SK-N-MC (cell line): Measurements from ENCODE around the gene TBC1D14.
"Not testable (repeated sequence)": the region's sequence is repeated elsewhere in the genome, so short reads cannot be mapped to it uniquely, and the experiment has no call there.

Experiments
- DNase-seq: peaks from one replicate; pipeline ENCODE4 v3.0.0-alpha.2; 2011; ENCODE audit warnings: low read depth, low spot score
- H3K27ac ChIP-seq: fragments of 200-600 bp; sonication (generic); 2 replicates; pipeline ENCODE4 v1.5.1; 2016; ENCODE audit warnings: mixed run types
- H3K36me3 ChIP-seq: fragments of 200-600 bp; sonication (generic); 2 replicates; pipeline ENCODE4 v1.6.1; 2017; ENCODE audit warnings: antibody characterized with exemption, low read length, mixed read lengths; ENCODE audit not compliant: insufficient read depth
- H3K4me3 ChIP-seq: fragments of 200-600 bp; sonication (generic); 2 replicates; pipeline ENCODE4 v1.5.1; 2016
- H3K9ac ChIP-seq: fragments of 200-600 bp; sonication (generic); 2 replicates; pipeline ENCODE4 v1.8.0; 2017; ENCODE audit warnings: mixed run types, mixed read lengths; ENCODE audit not compliant: insufficient read length
- H3K9me3 ChIP-seq: fragments of 200-600 bp; sonication (generic); 2 replicates; pipeline ENCODE4 v1.6.1; 2017; ENCODE audit warnings: low read depth, mild to moderate bottlenecking, antibody characterized with exemption, low read length, moderate library complexity, mixed read lengths
- EZH2 ChIP-seq: fragments of 200-600 bp; sonication (generic); IDR thresholded peaks from one replicate; pipeline ENCODE4 v1.6.1; 2017; ENCODE audit warnings: antibody characterized with exemption
- FOXP2 ChIP-seq: optimal IDR thresholded peaks from 2 replicates; pipeline ENCODE3; 2011; ENCODE audit warnings: mild to moderate bottlenecking, moderate library complexity; ENCODE audit not compliant: insufficient read depth; ENCODE audit errors: extremely low read length, control extremely low read depth
- POLR2AphosphoS5 ChIP-seq: IDR thresholded peaks from 2 replicates; pipeline ENCODE4 v1.6.1; 2012; ENCODE audit warnings: mild to moderate bottlenecking, low read depth, low read length, borderline replicate concordance

Gene TBC1D14

GRCh38 chr4:6910960-6911874, 1.6 kb downstream of the TBC1D14 start:
- Histone ChIP-seq H3K4me3 (peak overlapping the region; percentile 70), H3K36me3 (no peaks in the 10 kb centered on the region), H3K27ac (no peak overlapping the region), H3K9me3 (no peaks in the 10 kb centered on the region), H3K9ac (no peak overlapping the region)
- TF ChIP-seq EZH2 (no peak), FOXP2 (no peak), POLR2AphosphoS5 (no peak)
- DNase-seq, result no peak

DNA sequence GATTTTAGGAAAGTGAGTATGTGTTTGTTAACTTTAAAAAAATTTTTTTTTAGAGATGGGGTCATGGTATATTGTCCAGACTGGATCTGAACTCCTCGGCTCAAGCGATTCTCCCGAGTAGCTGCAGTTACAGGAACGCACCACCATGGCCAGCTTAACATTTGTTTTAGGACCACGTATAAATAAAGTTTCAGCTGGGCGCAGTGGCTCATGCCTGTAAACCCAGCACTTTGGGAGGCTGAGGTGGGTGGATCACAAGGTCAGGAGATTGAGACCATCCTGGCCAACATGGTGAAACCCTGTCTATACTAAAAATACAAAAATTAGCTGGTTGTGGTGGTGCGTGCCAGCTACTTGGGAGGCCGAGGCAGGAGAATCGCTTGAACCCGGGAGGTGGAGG, 2.3 kb downstream of the TBC1D14 start:
- H3K27ac ChIP-seq, H3K4me3 ChIP-seq: not testable (repeated sequence)

DNA sequence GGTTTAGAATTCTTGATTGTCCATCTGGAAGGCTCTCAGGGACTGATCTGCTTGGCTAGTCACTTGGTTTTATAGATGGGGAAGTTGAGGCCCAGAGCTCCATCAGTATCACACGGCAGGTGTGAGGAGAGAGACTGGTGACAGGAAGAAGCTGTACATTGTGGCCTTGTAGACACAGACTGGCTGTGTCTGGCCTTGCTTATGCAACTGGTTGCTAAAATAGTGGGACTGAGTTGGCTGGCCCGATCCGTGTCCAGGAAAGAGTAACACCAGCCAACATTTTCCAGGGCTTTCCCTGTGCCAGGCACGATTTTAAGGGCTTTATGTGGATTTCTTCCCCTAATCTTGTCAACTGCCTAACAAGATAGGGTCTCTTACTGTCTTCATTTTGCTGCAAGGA, 2.8 kb downstream of the TBC1D14 start:
- no peak overlapping the region for H3K9ac ChIP-seq
- no peak for TF ChIP-seq EZH2
- no peak for TF ChIP-seq FOXP2
- no peak for TF ChIP-seq POLR2AphosphoS5
- H3K36me3 ChIP-seq, result no peaks in the 10 kb centered on the region
- H3K27ac ChIP-seq, result no peak overlapping the region
- H3K9me3 ChIP-seq, result no peaks in the 10 kb centered on the region
- no peak for DNase-seq
- H3K4me3 ChIP-seq, result no peak overlapping the region

More for the DNA sequence above, 2.3 kb downstream of the TBC1D14 start:
- H3K36me3 ChIP-seq, H3K9ac ChIP-seq, DNase-seq, H3K9me3 ChIP-seq: not testable (repeated sequence)

DNA sequence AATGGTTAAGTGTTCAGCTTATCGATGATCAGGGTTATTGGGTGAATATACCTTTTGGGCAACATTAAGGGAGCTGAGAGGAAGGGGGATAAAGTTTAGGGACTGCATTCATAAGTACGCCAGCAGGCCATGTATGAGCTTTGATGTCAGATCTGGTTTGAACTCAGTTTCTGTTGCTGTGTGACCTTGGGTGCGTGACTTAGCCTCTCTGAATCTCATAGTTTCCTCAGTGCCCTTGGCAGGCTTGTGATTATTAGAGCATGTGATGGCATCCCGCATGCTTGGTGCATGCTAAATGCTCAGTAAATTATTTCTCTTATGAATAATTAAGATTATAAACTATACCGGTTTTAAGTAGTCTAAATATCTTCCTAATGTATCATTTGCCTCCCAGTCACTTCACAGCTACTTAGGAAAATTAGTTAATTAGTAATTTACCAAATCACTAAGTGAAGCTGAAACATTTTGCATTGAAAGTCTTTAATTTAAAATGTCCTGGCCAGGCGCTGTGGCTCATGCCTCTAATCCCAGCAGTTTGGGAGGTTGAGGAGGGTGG, 3.8 kb downstream of the TBC1D14 start:
- no peak for TF ChIP-seq EZH2
- no peak for TF ChIP-seq POLR2AphosphoS5
- Histone ChIP-seq H3K27ac (no peak overlapping the region), H3K4me3 (no peak overlapping the region), H3K9me3 (no peaks in the 10 kb centered on the region), H3K36me3 (no peaks in the 10 kb centered on the region), H3K9ac (no peak overlapping the region)
- no peak for DNase-seq

GRCh38 chr4:6914448-6914847, 4.8 kb downstream of the TBC1D14 start:
- H3K27ac ChIP-seq, result no peak overlapping the region
- H3K9ac ChIP-seq, result no peak overlapping the region
- no peak for DNase-seq
- H3K4me3 ChIP-seq, result no peak overlapping the region
- no peaks in the 10 kb centered on the region for H3K9me3 ChIP-seq
- no peaks in the 10 kb centered on the region for H3K36me3 ChIP-seq
- no peak for TF ChIP-seq EZH2
- TF ChIP-seq POLR2AphosphoS5, result no peak
- TF ChIP-seq FOXP2, result no peak

- Histone ChIP-seq H3K9me3 (no peaks in the 10 kb centered on the region), H3K9ac (no peak overlapping the region), H3K27ac (no peak overlapping the region), H3K36me3 (no peaks in the 10 kb centered on the region), H3K4me3 (no peak overlapping the region)
- TF ChIP-seq FOXP2 (no peak), POLR2AphosphoS5 (no peak), EZH2 (no peak)
- DNase-seq, result no peak
These were observed 5.7 kb downstream of the TBC1D14 start for GRCh38 chr4:6915041-6916005.

DNA sequence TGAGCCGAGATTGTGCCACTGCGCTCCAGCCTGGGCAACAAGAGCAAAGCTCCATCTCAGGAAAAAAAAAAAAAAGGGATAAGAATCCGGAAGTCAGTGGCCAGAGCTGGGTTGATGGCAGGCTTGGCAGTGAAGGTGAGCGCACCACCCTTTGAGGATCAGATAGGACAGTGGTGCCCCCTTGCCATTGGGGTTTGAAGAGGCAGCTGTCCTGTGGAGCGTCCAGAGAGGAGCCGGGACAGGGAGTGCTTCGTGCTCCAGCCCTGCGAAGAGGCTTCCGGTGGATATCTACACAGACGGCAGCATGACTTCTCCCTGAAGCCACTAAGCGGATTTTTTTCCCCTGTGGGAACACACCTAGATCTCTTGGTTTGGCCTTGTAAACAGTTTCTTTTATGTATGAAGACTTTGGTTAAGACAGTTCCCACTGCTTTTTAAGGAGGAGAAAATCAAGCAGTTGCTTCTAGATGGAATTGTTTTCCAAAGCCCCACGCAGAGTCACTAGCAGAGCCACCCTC, 6.5 kb downstream of the TBC1D14 start:
- Histone ChIP-seq H3K27ac (no peak overlapping the region), H3K36me3 (no peaks in the 10 kb centered on the region), H3K9ac (no peak overlapping the region), H3K9me3 (no peaks in the 10 kb centered on the region), H3K4me3 (no peak overlapping the region)
- DNase-seq, result no peak
- TF ChIP-seq POLR2AphosphoS5, result no peak
